HCT116 (cell line): Measurements from ENCODE around the gene STK17A.

Source experiments
- EZH2 ChIP-seq: fragments of 200-600 bp; sonication (generic); IDR thresholded peaks from 2 replicates; pipeline ENCODE4 v1.6.1; 2017; ENCODE audit warnings: antibody characterized with exemption, mixed run types
- JUND ChIP-seq: IDR thresholded peaks from 2 replicates; pipeline ENCODE4 v1.6.1; 2012
- POLR2A ChIP-seq: IDR thresholded peaks from 2 replicates; pipeline ENCODE4 v1.7.0; 2011; ENCODE audit warnings: borderline replicate concordance; ENCODE audit not compliant: insufficient read depth, insufficient read length; ENCODE audit errors: extremely low read depth
- POLR2AphosphoS5 ChIP-seq: IDR thresholded peaks from 2 replicates; pipeline ENCODE4 v1.6.1; 2011; ENCODE audit warnings: mild to moderate bottlenecking, low read depth, low read length, moderate library complexity
- TF ChIP-seq, protein P1 (sequence below): IDR thresholded peaks from 2 replicates; pipeline ENCODE4 v1.6.1; 2012
- TF ChIP-seq, protein P2 (sequence below), 3 experiments: fragments of 200-600 bp in 1 of 3; sonication (generic) in 1 of 3; IDR thresholded peaks in 2 of 3; conservative IDR thresholded peaks in 1 of 3; 2 replicates each; pipeline ENCODE4 v1.5.1; 2012 to 2017; ENCODE audit warnings: low read depth in 2 of 3, low read length in 2 of 3, antibody characterized with exemption in 1 of 3, borderline replicate concordance in 1 of 3, control low read depth in 1 of 3, mild to moderate bottlenecking in 1 of 3, mixed read lengths in 1 of 3, mixed run types in 1 of 3, moderate library complexity in 1 of 3; ENCODE audit not compliant: insufficient read depth in 1 of 3
- TF ChIP-seq, protein P3 (sequence below): IDR thresholded peaks from 2 replicates; pipeline ENCODE4 v1.6.1; 2012; ENCODE audit warnings: low read depth
- TF ChIP-seq, protein P4 (sequence below): IDR thresholded peaks from 2 replicates; pipeline ENCODE4 v1.6.1; 2011; ENCODE audit warnings: mild to moderate bottlenecking, low read length, moderate library complexity; ENCODE audit not compliant: insufficient replicate concordance; ENCODE audit errors: extremely low read depth

DNA sequence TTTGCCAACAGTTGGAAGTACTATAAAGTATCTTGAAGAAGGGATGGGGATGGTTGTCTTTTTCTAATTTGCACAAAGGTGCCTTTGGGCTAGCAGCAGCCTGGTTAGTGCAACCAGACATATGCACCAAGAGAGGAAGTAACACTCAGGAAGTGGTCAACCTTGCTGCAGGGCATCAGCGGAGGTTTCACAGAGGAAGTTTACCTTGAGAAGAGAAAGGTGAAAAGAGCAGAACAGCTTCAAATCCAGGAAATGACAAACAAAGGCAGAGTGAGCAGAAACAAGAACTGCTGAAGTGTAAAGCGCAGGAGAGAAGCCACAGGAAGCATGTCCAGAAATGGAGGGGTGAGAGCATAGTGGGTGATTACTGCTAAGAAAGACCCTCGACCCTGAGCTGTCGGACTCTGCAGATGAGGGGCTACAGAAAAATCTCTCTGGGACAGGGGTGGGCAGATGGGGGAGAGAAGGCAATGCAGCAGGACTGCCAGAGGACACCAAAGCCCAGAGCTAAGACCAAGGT, 66.9 kb downstream of the STK17A start:
- TF ChIP-seq, protein P1, sequence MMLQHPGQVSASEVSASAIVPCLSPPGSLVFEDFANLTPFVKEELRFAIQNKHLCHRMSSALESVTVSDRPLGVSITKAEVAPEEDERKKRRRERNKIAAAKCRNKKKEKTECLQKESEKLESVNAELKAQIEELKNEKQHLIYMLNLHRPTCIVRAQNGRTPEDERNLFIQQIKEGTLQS = no peak
- TF ChIP-seq POLR2AphosphoS5 (no peak), POLR2A (no peak), EZH2 (no peak), JUND (no peak)
- TF ChIP-seq, protein P2, sequence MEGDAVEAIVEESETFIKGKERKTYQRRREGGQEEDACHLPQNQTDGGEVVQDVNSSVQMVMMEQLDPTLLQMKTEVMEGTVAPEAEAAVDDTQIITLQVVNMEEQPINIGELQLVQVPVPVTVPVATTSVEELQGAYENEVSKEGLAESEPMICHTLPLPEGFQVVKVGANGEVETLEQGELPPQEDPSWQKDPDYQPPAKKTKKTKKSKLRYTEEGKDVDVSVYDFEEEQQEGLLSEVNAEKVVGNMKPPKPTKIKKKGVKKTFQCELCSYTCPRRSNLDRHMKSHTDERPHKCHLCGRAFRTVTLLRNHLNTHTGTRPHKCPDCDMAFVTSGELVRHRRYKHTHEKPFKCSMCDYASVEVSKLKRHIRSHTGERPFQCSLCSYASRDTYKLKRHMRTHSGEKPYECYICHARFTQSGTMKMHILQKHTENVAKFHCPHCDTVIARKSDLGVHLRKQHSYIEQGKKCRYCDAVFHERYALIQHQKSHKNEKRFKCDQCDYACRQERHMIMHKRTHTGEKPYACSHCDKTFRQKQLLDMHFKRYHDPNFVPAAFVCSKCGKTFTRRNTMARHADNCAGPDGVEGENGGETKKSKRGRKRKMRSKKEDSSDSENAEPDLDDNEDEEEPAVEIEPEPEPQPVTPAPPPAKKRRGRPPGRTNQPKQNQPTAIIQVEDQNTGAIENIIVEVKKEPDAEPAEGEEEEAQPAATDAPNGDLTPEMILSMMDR (IDR thresholded peaks at IDR 0.05 in 2 of 3, conservative IDR thresholded peaks at IDR 0.05 in 1 of 3; ENCODE audit: borderline replicate concordance in 1 of 3, insufficient read depth in 1 of 3, low read depth in 2 of 3, low read length in 2 of 3) = no peak
- TF ChIP-seq, protein P3, sequence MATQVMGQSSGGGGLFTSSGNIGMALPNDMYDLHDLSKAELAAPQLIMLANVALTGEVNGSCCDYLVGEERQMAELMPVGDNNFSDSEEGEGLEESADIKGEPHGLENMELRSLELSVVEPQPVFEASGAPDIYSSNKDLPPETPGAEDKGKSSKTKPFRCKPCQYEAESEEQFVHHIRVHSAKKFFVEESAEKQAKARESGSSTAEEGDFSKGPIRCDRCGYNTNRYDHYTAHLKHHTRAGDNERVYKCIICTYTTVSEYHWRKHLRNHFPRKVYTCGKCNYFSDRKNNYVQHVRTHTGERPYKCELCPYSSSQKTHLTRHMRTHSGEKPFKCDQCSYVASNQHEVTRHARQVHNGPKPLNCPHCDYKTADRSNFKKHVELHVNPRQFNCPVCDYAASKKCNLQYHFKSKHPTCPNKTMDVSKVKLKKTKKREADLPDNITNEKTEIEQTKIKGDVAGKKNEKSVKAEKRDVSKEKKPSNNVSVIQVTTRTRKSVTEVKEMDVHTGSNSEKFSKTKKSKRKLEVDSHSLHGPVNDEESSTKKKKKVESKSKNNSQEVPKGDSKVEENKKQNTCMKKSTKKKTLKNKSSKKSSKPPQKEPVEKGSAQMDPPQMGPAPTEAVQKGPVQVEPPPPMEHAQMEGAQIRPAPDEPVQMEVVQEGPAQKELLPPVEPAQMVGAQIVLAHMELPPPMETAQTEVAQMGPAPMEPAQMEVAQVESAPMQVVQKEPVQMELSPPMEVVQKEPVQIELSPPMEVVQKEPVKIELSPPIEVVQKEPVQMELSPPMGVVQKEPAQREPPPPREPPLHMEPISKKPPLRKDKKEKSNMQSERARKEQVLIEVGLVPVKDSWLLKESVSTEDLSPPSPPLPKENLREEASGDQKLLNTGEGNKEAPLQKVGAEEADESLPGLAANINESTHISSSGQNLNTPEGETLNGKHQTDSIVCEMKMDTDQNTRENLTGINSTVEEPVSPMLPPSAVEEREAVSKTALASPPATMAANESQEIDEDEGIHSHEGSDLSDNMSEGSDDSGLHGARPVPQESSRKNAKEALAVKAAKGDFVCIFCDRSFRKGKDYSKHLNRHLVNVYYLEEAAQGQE = no peak
- TF ChIP-seq, protein P4, sequence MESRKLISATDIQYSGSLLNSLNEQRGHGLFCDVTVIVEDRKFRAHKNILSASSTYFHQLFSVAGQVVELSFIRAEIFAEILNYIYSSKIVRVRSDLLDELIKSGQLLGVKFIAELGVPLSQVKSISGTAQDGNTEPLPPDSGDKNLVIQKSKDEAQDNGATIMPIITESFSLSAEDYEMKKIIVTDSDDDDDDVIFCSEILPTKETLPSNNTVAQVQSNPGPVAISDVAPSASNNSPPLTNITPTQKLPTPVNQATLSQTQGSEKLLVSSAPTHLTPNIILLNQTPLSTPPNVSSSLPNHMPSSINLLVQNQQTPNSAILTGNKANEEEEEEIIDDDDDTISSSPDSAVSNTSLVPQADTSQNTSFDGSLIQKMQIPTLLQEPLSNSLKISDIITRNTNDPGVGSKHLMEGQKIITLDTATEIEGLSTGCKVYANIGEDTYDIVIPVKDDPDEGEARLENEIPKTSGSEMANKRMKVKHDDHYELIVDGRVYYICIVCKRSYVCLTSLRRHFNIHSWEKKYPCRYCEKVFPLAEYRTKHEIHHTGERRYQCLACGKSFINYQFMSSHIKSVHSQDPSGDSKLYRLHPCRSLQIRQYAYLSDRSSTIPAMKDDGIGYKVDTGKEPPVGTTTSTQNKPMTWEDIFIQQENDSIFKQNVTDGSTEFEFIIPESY = no peak
